ENCODE data around the gene NTN4.

Gene NTN4

DNA sequence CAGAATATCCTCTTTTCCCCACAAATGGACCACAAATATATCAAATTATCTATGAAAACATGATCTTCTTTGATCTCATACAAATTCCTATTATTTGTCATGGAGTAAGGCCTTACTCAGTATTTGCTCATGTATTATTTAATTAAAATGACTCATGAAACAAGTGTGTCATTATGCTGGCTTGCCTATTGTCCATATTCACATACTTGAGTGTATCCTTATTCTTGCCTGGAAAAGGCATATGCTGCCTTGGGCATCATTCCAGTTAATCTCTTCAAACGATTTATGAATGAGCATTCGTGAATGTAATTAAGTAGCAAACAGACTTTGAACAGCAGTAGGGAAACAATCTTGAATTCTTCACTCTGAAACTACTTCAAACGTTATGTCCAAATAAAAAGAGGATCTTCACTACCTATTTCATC is 45.6 kb upstream of the NTN4 start:
- no peak for TF ChIP-seq FOXP2 (optimal IDR thresholded peaks at IDR 0.05; ENCODE audit: borderline replicate concordance, extremely low read depth, extremely low read length, insufficient read depth)
- no peak for TF ChIP-seq REST (IDR thresholded peaks at IDR 0.05; ENCODE audit: insufficient read depth in 1 of 2, low read depth in 2 of 2, low read length in 2 of 2)
- TF ChIP-seq POLR2AphosphoS5 (IDR thresholded peaks at IDR 0.05; ENCODE audit: low read depth, low read length): peak; percentile 36; the same call in 1 of the 2 replicates
- peak; percentile 56; the same call in 1 of the 2 replicates for TF ChIP-seq SIN3A (IDR thresholded peaks at IDR 0.05; ENCODE audit: borderline replicate concordance, insufficient read depth, low read length)
- peak; percentile 39; the same call in 1 of the 2 replicates for TF ChIP-seq TAF1 (IDR thresholded peaks at IDR 0.05; ENCODE audit: borderline replicate concordance, insufficient read depth, low read length)

DNA sequence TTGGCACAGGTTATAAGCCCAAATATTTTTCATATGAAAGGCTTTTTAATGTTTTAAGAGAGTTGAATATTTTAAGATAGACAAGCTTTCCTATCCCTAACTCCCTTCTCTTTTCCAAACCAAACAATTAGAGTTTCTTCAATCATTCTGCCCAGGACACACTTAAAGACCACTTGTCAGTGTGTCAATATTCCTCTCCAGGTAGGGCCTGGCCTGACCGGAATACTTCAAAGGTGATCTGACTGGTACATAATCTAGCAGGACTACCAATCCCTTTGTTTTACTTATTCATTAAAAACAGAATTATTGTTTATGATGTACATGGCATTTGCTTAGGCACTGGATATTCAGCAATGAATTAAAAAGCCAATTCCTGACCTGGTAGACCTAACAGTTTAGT is 44.0 kb upstream of the NTN4 start:
- TF ChIP-seq REST (IDR thresholded peaks at IDR 0.05; ENCODE audit: insufficient read depth in 1 of 2, low read depth in 2 of 2, low read length in 2 of 2) (no peak), FOXP2 (optimal IDR thresholded peaks at IDR 0.05; ENCODE audit: borderline replicate concordance, extremely low read depth, extremely low read length, insufficient read depth) (no peak), SIN3A (IDR thresholded peaks at IDR 0.05; ENCODE audit: borderline replicate concordance, insufficient read depth, low read length) (no peak), TAF1 (IDR thresholded peaks at IDR 0.05; ENCODE audit: borderline replicate concordance, insufficient read depth, low read length) (no peak), POLR2AphosphoS5 (IDR thresholded peaks at IDR 0.05; ENCODE audit: low read depth, low read length) (no peak)

- no peak for TF ChIP-seq FOXP2 (optimal IDR thresholded peaks at IDR 0.05; ENCODE audit: borderline replicate concordance, extremely low read depth, extremely low read length, insufficient read depth)
- TF ChIP-seq SIN3A (IDR thresholded peaks at IDR 0.05; ENCODE audit: borderline replicate concordance, insufficient read depth, low read length): no peak; the same call in 1 of the 2 replicates
- TF ChIP-seq REST (IDR thresholded peaks at IDR 0.05; ENCODE audit: insufficient read depth in 1 of 2, low read depth in 2 of 2, low read length in 2 of 2): no peak
- no peak for TF ChIP-seq TAF1 (IDR thresholded peaks at IDR 0.05; ENCODE audit: borderline replicate concordance, insufficient read depth, low read length)
- TF ChIP-seq POLR2AphosphoS5 (IDR thresholded peaks at IDR 0.05; ENCODE audit: low read depth, low read length): no peak
Measured at GRCh38 chr12:95830335-95831089, 39.9 kb upstream of the NTN4 start.

GRCh38 chr12:95829395-95829794 is 38.8 kb upstream of the NTN4 start:
- TF ChIP-seq POLR2AphosphoS5 (IDR thresholded peaks at IDR 0.05; ENCODE audit: low read depth, low read length) (peak; percentile 14; the same call in 1 of the 2 replicates), TAF1 (IDR thresholded peaks at IDR 0.05; ENCODE audit: borderline replicate concordance, insufficient read depth, low read length) (no peak)

GRCh38 chr12:95820096-95820703 is 29.6 kb upstream of the NTN4 start:
- TF ChIP-seq FOXP2 (optimal IDR thresholded peaks at IDR 0.05; ENCODE audit: borderline replicate concordance, extremely low read depth, extremely low read length, insufficient read depth) (no peak), TAF1 (IDR thresholded peaks at IDR 0.05; ENCODE audit: borderline replicate concordance, insufficient read depth, low read length) (no peak), REST (IDR thresholded peaks at IDR 0.05; ENCODE audit: insufficient read depth in 1 of 2, low read depth in 2 of 2, low read length in 2 of 2) (no peak), SIN3A (IDR thresholded peaks at IDR 0.05; ENCODE audit: borderline replicate concordance, insufficient read depth, low read length) (no peak), POLR2AphosphoS5 (IDR thresholded peaks at IDR 0.05; ENCODE audit: low read depth, low read length) (no peak)

All from PFSK-1 (cell line).